ENCODE measurements around the gene NCF4.

The NCF4 gene

DNA sequence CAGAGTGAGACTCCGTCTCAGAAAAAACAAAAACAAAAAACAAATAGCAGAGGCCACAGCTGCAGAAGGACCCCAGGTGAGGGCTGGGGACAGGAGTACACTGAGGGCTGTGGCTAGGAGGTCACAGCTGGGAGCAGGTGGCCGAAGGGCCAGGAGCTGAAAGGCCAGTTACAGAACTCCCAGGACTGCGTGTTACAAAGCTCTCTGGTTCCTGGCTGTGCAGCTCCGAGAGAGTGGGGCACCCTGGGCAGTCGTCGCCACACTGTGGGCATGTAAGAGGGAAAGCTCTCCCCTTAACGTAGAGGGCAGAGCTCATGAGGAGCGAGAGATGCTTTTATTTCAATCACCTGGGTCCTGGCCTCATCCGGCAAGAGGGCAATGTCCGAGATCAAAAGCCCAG, 10.1 kb upstream of the NCF4 start:
- no peak for DNase-seq (ENCODE audit: low read depth)
- TF ChIP-seq, protein P1, sequence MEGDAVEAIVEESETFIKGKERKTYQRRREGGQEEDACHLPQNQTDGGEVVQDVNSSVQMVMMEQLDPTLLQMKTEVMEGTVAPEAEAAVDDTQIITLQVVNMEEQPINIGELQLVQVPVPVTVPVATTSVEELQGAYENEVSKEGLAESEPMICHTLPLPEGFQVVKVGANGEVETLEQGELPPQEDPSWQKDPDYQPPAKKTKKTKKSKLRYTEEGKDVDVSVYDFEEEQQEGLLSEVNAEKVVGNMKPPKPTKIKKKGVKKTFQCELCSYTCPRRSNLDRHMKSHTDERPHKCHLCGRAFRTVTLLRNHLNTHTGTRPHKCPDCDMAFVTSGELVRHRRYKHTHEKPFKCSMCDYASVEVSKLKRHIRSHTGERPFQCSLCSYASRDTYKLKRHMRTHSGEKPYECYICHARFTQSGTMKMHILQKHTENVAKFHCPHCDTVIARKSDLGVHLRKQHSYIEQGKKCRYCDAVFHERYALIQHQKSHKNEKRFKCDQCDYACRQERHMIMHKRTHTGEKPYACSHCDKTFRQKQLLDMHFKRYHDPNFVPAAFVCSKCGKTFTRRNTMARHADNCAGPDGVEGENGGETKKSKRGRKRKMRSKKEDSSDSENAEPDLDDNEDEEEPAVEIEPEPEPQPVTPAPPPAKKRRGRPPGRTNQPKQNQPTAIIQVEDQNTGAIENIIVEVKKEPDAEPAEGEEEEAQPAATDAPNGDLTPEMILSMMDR (conservative IDR thresholded peaks at IDR 0.05; ENCODE audit: low read depth, low read length): no peak
- H3K4me3 ChIP-seq (ENCODE audit: low read length): no peak overlapping the region

DNA sequence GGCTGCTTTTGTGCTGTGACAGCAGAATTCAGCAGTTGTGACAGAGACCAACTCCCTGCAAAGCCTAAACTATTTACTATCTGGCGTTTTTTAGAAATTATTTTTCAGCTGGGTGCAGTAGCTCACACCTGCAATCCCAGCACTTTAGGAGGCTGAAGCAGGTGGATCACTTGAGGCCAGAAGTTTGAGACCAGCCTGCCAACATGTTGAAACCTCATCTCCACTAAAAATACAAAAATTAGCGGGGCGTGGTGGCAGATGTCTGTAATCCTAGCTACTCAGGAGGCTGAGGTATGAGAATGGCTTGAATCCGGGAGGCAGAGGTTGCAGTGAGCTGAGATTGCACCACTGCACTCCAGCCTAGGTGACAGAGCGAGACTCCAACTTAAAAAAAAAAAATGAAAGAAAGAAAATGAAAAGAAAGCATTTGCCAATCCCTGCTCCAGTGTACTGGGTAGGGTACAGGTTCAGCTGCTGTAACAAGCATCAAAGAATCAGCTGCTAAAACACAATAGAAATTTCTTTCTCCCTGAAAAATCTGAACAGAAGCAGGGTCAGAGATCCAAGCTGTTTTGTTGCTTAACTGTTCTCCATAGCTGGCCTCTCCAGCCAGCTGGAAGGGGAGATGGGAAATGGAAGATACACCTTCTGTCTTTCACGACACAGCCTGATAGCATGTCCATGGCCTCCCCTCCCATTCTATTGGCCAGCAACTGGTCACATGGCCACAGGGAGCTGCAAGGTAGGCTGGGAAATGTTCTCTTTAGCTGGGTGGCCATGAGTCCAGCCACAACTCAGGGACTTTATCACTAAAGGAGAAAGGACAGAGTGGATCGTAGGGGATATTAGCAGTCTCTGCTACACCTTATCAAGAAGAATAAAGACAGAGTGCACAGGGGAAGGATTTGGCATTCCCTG, 8.5 kb upstream of the NCF4 start:
- no peak for DNase-seq (ENCODE audit: low read depth)
- H3K4me3 ChIP-seq (ENCODE audit: low read length): no peak overlapping the region
- TF ChIP-seq, protein P1 (conservative IDR thresholded peaks at IDR 0.05; ENCODE audit: low read depth, low read length): no peak

DNA sequence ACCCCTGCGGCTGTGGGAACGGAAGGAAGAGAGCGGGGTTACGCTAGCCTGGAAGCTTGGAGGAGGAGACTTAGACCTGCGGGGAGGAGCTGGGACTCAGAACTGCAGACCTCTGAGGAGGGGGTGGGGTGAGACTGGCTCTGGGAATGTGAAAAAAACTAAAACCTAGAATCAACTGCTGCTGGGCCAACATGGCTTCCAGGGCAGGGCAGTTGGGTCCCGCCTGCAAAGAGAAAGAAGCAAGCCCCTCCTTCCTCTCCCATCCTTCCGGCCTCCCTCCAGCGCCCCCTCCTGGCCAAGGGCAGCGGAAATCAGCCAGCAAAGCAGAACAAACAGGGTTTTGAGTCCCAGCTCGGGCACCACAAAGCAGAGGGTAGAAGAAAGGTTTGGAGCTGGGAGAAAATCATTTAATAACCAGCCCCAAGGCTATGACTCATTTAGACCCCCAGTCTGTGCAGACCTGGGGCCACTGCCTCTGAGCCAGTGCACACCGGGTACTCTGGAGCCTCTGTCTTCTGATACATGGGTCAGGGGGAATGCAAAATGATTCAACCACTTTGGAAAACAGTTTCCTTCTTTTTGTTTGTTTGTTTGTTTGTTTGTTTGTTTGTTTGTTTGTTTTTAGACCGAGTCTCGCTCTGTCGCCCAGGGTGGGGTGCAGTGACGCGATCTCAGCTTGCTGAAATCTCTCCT, 7.3 kb upstream of the NCF4 start:
- no peak for DNase-seq (ENCODE audit: low read depth)
- TF ChIP-seq, protein P1 (conservative IDR thresholded peaks at IDR 0.05; ENCODE audit: low read depth, low read length): peak; percentile 85
- no peak overlapping the region for H3K4me3 ChIP-seq (ENCODE audit: low read length)

DNA sequence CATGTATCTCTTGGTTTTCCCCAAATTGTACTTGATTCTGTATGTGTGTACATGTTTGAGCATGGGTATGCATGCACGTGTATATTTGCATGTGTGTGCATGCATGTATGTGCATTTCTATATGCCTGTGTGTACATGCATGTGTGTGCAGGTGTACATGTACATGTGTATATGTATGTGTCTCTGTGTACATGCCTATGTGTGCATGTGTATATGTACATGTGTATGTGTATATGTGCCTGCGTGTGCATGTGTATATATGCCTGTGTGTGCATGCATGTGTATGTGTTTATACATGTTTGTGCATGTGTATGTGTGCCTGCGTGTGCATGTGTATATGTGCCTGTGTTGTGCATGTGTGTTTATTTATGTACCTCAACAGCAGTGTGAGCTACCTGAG, 5.3 kb upstream of the NCF4 start:
- no peak for DNase-seq (ENCODE audit: low read depth)
- TF ChIP-seq, protein P1 (conservative IDR thresholded peaks at IDR 0.05; ENCODE audit: low read depth, low read length): no peak
- H3K4me3 ChIP-seq (ENCODE audit: low read length): no peak overlapping the region

DNA sequence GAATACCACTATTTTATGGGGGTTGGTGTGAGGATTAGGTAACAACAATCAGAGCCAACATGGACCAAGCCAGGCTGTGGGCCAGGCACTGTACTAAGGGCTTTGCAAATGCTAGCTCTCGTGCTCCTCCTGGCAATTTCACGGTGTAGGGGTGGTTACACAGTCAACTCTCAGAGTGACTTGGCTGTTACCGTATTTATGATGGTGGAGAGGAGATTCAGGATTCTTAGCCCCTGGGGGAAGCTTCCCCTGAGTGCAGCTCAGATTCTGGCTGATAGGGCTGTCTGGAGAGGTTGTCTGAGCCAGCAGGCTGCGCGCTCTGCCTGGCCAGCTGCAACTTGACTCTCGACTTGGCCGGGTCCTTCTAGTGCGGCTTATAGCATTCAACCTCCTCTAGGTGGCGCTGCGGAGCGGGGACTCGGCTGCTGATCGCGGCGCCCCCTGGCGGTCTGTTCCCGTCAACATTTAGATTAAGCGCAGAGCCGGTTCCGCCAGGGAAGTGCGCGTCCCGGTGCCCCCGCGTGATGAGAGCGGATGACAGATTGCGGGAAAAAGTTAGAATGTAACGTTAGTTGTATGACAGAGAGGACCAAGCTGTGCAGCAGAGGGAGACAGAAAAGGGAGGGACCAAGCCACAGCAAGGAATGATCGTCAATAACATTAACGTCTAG, 4.5 kb upstream of the NCF4 start:
- no peak overlapping the region for H3K4me3 ChIP-seq (ENCODE audit: low read length)
- TF ChIP-seq, protein P1 (conservative IDR thresholded peaks at IDR 0.05; ENCODE audit: low read depth, low read length): peak; percentile 100
- DNase-seq (ENCODE audit: low read depth): peak; percentile 41

DNA sequence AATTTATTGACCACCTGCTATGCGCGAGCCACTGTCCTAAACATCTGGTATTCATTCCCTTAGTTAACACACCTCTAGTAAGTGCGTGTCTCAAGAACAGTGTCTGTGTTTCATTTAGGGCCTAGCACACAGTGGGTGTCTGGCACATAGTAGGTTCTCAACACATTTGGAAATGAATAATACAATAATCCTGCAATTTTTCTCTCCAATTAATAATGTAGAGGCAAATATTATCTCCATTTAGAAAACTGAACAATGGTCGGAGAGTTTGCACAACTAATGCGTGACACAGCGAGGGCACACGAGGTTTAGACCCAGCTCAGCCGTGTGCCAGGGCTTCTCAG, 4.0 kb upstream of the NCF4 start:
- TF ChIP-seq, protein P1 (conservative IDR thresholded peaks at IDR 0.05; ENCODE audit: low read depth, low read length): no peak
- no peak for DNase-seq (ENCODE audit: low read depth)
- no peak overlapping the region for H3K4me3 ChIP-seq (ENCODE audit: low read length)
